8988T (cell line): ENCODE measurements around the gene VCX2.
"Not testable (repeated sequence)": the region's sequence is repeated elsewhere in the genome, so short reads cannot be mapped to it uniquely, and the experiment has no call there.

Experiments
- DNase-seq: peaks from one replicate; pipeline ENCODE4 v3.0.0; 2011

VCX2 gene

GRCh38 chrX:8171169-8171568 lies at the start of gene VCX2:
TSS of gene VCX2 (minus strand) at chrX:8171267. CDS start at chrX:8170643, 624 bp downstream.
- DNase-seq: not testable (repeated sequence)

- DNase-seq: no peak
These were observed 33.9 kb upstream of the VCX2 start for GRCh38 chrX:8204943-8205342.

- DNase-seq: no peak
These were observed 33.3 kb upstream of the VCX2 start for GRCh38 chrX:8204169-8204935.

- DNase-seq: no peak
These were observed 30.8 kb upstream of the VCX2 start for GRCh38 chrX:8201896-8202331.

GRCh38 chrX:8196776-8197175 lies 25.7 kb upstream of the VCX2 start:
- DNase-seq: no peak

GRCh38 chrX:8194216-8194615 lies 23.1 kb upstream of the VCX2 start:
- DNase-seq: no peak

GRCh38 chrX:8192276-8192675 lies 21.2 kb upstream of the VCX2 start:
- DNase-seq: no peak

- DNase-seq: no peak
These were observed 20.0 kb upstream of the VCX2 start for GRCh38 chrX:8191022-8191421.

- no peak for DNase-seq
These were observed 19.3 kb upstream of the VCX2 start for GRCh38 chrX:8190341-8190830.

GRCh38 chrX:8189096-8189830 lies 18.2 kb upstream of the VCX2 start:
- DNase-seq: no peak

GRCh38 chrX:8183346-8183745 lies 12.3 kb upstream of the VCX2 start:
- no peak for DNase-seq

GRCh38 chrX:8179656-8180055 lies 8.6 kb upstream of the VCX2 start:
- DNase-seq: peak; percentile 26

GRCh38 chrX:8154011-8154410 lies 17.1 kb downstream of the VCX2 start:
- DNase-seq: not testable (repeated sequence)

- no peak for DNase-seq
These were observed 23.8 kb downstream of the VCX2 start for GRCh38 chrX:8147226-8147625.

- DNase-seq: no peak
These were observed 26.1 kb downstream of the VCX2 start for GRCh38 chrX:8144925-8145324.

GRCh38 chrX:8141896-8142295 lies 29.2 kb downstream of the VCX2 start:
- DNase-seq: no peak

- no peak for DNase-seq
These were observed 29.9 kb downstream of the VCX2 start for GRCh38 chrX:8140986-8141744.

GRCh38 chrX:8139716-8140115 lies 31.4 kb downstream of the VCX2 start:
- DNase-seq: no peak

GRCh38 chrX:8138252-8138651 lies 32.8 kb downstream of the VCX2 start:
- no peak for DNase-seq

- no peak for DNase-seq
These were observed 44.4 kb downstream of the VCX2 start for GRCh38 chrX:8126648-8127047.

- no peak for DNase-seq
These were observed 45.0 kb downstream of the VCX2 start for GRCh38 chrX:8126092-8126491.

GRCh38 chrX:8125566-8125965 lies 45.5 kb downstream of the VCX2 start:
- DNase-seq: no peak

- no peak for DNase-seq
These were observed 48.5 kb downstream of the VCX2 start for GRCh38 chrX:8122538-8122937.
